T-helper 1 cell (primary cell): ENCODE measurements around the gene CAPZA2.
"Not testable (repeated sequence)": the region's sequence is repeated elsewhere in the genome, so short reads cannot be mapped to it uniquely, and the experiment has no call there.

Experiments
- DNase-seq, 5 donors: peaks; one replicate each; pipeline ENCODE4 v3.0.0-alpha.2; 2012 to 2020
- total RNA-seq, 4 donors: gene quantifications; one replicate each; lab custom pipeline; 2026; lab: John Stamatoyannopoulos, UW

Gene CAPZA2
- total RNA-seq, result 53.5 to 81.7 (median 64.2) reads per million in 4 donors

- peak; percentile 90 to 98 (median 92) for DNase-seq
Measured at GRCh38 chr7:116862234-116862950, at the start of gene CAPZA2. Gene CAPZA2 (plus strand): TSS chr7:116862587. CDS start chr7:116862612, 25 bp downstream.

DNA sequence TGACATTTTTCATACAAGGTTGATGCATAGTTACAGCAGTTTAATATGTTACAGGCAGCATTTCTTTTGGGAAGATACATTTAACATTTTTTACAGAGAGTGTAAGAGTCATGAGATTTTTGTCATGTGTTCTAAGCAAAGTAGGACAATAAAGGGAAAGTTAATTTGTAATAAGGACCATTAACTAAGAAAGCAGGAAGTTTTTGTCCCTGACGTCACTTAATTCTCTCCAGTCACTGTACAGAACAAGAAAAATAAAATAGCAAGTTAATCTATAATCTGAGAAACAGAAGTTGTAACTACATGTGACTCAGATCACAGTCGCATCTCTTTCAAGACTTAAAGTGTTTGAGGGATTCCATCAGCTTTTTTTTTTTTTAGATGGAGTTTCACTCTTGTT is 49.5 kb upstream of the CAPZA2 start:
- DNase-seq, result no peak

- DNase-seq, result not testable (repeated sequence)
Measured at GRCh38 chr7:116813371-116813770, 49.0 kb upstream of the CAPZA2 start.

DNA sequence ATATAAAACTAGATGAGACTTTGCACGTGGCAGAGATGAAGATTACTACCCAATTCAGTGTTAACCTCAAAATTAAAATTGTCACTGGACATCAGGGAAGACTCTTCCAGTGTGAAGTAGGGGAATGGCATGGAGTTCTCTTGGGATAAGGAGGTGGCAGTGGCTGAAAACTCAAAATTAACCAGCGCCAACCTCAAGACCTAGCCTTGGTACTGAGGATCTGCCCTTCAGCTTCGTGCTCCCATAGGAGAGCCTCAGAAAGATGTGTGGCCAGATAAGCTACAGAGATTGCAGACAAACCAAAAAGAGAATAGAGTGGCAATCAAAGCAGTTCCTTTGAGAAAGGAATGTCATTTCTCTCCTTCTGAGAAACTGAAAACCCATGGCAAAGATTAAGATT is 47.3 kb upstream of the CAPZA2 start:
- no peak for DNase-seq

DNA sequence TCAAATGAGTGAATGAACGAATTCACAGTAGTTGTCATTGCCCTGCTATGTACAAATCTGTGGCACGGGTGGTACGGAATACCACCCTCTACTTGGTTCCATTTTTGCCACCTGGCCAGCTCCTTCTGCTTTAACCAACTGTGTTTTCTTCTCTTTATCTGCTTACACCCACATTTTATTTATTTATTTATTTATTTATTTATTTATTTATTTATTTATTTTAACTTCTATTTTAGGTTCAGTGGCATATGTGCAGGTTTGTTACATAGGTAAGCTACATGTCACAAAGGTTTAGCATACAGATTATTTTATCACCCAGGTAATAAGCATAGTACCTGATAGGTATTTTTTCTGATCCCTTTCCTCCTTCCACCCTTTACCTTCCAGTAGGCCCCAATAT is 42.2 kb upstream of the CAPZA2 start:
- no peak for DNase-seq

- not testable (repeated sequence) for DNase-seq
Measured at GRCh38 chr7:116821647-116822046, 40.7 kb upstream of the CAPZA2 start.

DNA sequence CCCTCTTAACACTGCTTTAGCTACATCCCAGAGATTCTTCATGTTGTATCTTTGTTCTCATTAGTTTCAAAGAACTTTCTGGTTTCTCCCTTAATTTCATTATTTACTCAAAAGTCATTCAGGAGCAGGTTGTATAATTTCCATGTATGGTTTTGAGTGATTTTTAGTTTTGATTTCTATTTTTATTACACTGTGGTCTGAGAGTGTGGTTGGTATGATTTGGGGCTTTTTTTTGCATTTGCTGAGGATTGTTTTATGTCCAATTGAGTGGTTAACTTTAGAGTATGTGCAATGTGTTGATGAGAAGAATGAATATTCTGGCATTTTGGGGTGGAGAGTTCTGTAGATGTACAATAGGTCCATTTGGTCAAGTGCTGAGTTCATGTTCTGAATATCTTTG is 37.9 kb upstream of the CAPZA2 start:
- no peak for DNase-seq

DNA sequence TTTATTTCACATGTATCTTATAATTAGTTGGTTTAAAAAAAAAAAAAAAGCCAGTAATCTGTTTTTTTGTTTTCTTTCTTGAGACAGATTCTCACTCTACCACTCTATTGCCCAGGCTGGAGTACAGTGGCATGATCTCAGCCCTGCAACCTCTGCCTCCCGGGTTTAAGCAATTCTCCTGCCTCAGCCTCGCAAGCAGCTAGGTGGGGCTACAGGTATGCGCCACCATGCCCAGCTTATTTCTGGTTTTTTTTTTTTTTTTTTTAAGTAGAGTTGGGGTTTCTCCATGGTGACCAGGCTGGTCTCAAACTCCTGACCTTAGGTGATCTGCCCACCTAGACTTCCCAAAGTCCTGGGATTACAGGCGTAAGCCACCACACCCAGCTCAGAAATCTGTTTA is 34.1 kb upstream of the CAPZA2 start:
- DNase-seq, result no peak

GRCh38 chr7:116829041-116829440 is 33.3 kb upstream of the CAPZA2 start:
- DNase-seq, result no peak

DNA sequence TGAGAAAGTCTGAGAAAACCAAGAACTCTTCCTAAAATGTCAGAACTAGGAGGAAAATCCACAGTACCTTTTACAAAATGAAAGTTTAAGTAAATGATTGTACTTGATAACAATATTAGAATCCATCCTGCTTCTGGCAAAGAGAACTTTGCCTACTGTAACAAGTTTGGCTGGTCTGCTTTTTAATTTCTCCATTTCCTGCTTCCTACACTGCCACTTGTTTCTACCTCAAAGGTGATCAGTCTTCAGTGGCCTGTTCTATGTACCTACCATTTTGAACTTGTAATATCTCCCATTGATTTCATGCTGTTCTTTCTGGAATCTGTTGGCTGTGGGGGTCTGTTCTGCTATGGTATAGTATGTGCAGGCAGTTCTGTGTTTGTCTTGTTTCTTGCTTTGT is 32.9 kb upstream of the CAPZA2 start:
- no peak for DNase-seq

DNA sequence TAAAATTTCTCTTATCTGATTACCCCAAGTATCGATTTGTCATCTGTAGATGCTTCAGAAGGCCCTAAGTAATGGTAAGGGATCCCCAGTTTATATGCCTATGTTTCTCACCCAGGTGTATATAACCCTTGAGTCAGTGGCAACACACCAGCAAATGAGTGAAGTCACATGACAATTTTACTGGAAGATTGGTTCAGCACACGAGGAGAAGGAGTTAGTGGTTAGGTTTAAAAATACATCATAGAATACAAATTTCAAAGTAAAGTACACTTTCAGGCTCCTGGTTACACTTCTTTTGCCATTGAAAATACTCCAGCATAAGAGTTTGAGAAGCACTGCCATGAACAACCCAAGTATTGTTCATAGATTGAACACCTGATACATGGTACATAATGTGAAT is 29.7 kb upstream of the CAPZA2 start:
- no peak for DNase-seq

- no peak for DNase-seq
Measured at GRCh38 chr7:116834815-116835504, 27.4 kb upstream of the CAPZA2 start.

DNA sequence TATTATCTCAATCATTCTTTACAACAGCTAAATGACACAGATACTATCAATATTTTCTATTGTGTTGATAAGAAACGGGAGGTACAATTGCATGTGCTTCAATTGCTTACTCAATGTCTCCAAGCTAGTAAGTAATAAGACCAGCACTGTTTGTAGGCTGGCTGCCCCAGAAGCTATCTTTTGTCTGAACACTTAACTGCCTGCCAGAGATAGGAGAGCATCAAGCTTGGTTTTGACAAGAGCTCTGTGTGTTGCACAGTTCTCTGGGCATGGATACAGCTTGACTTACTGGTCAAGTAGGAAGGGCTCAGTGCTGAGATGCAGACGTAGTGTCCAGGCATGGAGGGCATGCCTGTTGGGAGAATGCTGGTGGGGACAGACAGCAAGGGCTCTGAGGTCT is 26.3 kb upstream of the CAPZA2 start:
- DNase-seq, result no peak

DNA sequence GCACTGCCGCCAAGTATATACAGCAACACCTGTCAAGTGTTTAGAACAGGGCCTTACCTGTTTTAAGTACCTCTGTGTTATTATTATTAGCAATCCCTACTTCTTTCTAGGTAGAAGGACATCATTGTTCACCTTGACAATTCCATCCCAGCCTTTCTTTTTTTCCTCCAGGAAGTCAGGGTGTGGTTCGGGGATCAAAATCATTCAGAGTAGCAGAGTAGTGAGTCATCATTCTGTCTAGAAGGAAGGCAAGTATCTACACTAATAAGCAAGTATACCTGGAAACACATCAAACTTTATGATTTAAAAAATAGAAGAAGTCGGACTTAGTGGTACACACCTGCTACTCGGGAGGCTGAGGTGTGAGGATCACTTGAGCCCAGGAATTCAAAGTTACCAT is 25.5 kb upstream of the CAPZA2 start:
- no peak for DNase-seq

DNA sequence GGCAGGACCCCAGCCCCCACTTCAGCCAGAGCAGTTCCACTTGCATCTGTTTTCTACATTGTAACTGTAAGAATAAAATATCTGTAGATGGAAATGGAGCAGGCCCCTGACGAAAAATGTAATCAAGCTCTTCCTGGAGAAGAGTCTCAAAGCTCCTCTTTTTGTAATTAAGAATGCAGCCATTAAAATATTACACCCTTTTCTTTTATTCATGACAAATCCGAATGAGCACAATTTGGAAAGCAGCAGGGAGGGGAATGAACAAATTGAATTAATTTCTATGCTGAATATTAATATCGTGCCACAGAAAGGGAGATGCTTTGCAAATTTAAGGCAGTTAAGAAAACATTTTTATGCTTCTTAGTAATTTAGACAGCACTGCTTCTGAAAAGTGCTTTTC is 24.8 kb upstream of the CAPZA2 start:
- DNase-seq, result no peak

DNA sequence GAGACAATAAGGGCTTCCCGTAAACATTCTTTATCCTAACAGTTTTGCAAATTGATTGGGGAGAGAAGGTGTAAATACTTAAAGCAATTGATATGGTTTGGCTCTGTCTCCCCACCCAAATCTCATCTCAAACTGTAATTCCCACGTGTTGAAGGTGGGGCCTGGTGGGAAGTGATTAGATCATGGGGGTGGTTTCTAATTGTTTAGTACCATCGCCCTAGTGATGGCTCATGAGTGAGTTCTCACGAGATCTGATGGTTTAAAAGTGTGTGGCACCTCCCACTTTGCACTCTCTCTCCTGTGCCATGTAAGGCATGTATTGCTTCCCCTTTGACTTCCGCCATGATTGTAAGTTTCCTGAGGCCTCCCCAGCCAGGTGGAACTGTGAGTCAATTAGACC is 22.1 kb upstream of the CAPZA2 start:
- DNase-seq, result no peak

DNA sequence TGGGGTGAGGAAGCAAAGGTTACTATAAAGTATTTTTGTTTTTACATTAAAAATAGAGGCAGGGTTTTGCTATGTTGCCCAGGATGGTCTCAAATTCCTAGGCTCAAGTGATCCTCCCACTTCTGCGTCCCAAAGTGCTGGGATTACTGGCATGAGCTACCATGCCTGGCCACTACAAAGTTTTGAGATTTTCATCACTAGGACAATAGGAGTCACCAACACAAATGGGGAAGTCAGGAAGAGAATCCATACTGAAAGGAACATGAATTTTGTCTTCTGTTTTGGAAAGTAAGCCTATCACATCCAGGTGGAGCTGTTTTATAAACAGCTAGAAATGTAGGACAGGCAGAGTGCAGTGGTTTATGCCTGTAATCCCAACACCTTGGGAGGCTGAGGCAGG is 20.0 kb upstream of the CAPZA2 start:
- no peak for DNase-seq

DNA sequence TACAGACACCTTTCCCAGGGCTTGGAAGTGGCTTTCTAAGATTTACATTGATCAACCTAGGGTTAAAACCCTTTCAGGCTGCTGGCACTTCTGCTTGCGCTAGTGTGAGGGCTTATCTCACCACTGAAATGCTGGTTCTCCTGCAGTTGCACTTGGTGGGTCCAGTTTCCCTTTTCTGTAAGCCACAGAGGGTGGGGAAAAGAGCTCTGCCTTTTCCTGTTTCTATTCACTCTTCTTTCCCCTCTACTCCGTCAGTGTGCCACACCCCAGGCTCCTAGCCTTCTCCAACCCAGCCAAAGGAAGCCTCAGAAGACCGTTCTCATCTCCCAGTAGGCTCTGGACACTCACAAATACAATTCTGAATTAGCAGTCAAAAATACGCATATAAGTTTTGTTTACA is 19.0 kb upstream of the CAPZA2 start:
- DNase-seq, result no peak

- DNase-seq, result no peak
Measured at GRCh38 chr7:116851175-116851574, 11.2 kb upstream of the CAPZA2 start.

DNA sequence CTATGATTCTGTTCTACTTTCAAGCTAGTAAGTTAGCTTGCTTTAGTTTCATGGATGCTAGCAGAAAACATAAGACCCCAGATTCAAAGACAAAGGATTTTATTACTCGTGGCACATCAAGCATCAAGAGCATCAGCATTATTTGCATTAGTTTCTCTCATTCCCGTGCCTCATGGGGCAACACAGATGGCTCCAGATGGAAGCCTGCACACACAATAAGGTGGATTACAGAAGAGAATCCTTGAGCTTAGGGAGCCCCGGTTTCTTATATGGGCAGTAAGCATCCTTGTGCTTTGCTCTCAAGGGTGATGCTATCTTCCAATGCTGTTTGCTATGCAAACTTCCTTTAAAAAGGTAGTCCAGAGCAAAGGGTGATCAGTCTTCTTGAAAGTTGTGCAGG is 10.7 kb upstream of the CAPZA2 start:
- DNase-seq, result no peak

GRCh38 chr7:116854132-116854531 is 8.3 kb upstream of the CAPZA2 start:
- DNase-seq, result no peak

DNA sequence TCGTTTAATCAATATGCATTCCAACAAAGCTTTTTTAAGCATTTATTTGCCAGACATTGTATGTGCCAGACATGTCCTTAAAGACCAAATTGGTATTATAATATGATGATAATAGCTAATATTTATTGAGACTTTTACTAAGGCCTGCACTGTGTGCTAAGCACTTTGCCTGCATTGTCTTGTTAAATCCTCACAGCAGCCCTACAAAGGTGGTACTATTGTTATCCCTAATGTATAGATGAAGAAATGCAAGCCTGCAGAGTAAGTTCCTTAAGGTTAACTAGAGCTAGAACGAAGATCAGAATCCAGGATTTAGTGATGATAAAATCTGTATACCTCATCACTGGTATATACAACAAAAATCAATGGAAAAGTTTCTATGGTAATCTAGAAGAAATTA is 5.3 kb upstream of the CAPZA2 start:
- DNase-seq, result no peak

GRCh38 chr7:116859323-116859722 is 3.1 kb upstream of the CAPZA2 start:
- no peak for DNase-seq

DNA sequence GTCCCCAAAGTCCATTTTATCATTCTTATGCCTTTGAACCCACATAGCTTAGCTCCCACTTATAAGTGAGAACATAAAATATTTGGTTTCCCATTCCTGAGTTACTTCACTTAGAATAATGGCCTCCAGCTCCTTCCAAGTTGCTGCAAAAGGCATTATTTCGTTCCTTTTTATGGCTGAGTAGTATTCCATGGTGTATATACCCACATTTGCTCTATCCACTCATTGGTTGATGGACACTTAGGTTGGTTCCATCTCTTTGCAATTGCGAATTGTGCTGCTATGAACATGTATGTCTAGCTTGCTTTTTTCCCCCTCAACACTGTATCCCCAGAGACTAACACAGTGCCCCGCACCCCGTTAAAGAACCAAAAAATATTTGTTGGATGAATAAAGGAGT is 670 bp upstream of the CAPZA2 start:
- DNase-seq, result no peak
